HG03460 (cell line): ENCODE results near the gene EPAS1.

Experiments
- ATAC-seq: cut with Tn5 transposase; IDR thresholded peaks from one replicate; pipeline ENCODE4 v1.9.1; 2021; ENCODE audit not compliant: unreplicated experiment

The EPAS1 gene

GRCh38 chr2:46435353-46435752 lies 138.1 kb downstream of the EPAS1 start:
- no peak for ATAC-seq

DNA sequence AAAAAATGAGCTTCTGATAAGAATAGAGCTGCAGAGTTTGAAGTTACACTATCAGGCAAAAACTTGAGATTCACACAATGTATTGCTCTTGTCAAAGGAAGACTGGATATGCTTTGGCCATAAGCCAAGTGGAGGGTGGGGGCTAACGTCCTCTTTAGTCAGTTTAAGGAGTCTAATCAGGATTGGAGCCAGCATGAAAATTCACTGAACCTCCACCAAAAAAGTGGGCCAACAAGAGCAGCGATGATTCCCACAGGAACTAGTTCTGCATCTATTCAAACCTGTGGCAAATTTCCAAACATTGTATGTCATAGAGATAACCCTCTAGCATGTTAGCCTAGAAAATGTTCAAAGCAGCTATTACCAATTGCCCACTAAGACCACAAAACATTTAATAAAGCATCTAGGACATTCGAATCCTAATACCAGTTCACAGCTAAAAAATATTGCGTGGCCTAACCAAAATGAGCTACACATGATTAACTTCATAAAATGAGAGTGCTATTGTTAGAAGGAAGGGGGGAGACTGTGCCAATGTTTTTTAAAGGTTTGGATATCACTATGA lies 138.7 kb downstream of the EPAS1 start:
- no peak for ATAC-seq
